ENCODE results near the gene DNASE1L2.

GRCh38 chr16:2233046-2233775 is 3.0 kb upstream of the DNASE1L2 start:
- TF ChIP-seq CTCF (conservative IDR thresholded peaks at IDR 0.05) (no peak), ZFX (IDR thresholded peaks at IDR 0.05) (no peak)

All from C4-2B (cell line).